Spleen (tissue), 7 donors: ENCODE data around the gene TBC1D16.

ENCODE experiments used
- POLR2A ChIP-seq, 3 donors: fragments of 450-650 bp; IDR thresholded peaks; one replicate each; pipeline ENCODE4 v1.5.1; 2017; ENCODE audit warnings: antibody characterized with exemption in 3 of 3, mild to moderate bottlenecking in 1 of 3
- POLR2AphosphoS5 ChIP-seq, 3 donors: sonication (generic); formaldehyde crosslinking; IDR thresholded peaks; one replicate each; pipeline ENCODE4 v1.5.1; 2017; ENCODE audit warnings: antibody characterized with exemption in 3 of 3
- TF ChIP-seq, protein P1 (sequence below), 11 experiments: fragments of 200-600 bp in 7 of 11; fragments of 450-650 bp in 4 of 11; sonication (generic) in 4 of 11; IDR thresholded peaks in 8 of 11; conservative IDR thresholded peaks in 3 of 11; 1 replicate in 7 of 11; 2 replicates in 4 of 11; pipeline versions ENCODE4 v1.4.0 to v1.8.0; 2016 to 2021; ENCODE audit warnings: antibody characterized with exemption in 11 of 11, inconsistent platforms in 4 of 11, mild to moderate bottlenecking in 1 of 11
- donor health status: DM: no; HTN: no; CAD: no; lungs with moderate emphysema.
- donor health status: DM: no; HTN: no; CAD: no.
- donor health status: DM: no; HTN: no; CAD: no.

DNA sequence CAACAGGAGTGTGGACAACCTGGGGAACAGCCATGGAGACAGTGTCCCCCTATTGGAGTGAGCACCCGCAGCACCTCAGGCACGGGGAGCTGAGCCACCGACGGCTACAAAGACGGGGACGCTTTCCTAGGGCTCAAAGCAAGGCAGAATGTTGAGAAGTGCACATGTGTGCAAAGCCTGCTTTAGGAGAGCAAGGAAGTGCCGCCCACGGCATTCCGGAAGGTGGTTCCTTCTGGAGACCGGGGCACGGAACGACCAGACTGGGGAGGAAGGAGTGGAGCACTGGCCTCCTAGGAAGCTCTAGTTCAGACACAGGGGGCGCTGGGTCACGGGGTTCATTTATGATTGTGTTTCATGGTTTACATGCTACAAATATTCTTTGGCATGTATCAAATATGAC is 52.2 kb downstream of the TBC1D16 start:
- TF ChIP-seq, protein P1, sequence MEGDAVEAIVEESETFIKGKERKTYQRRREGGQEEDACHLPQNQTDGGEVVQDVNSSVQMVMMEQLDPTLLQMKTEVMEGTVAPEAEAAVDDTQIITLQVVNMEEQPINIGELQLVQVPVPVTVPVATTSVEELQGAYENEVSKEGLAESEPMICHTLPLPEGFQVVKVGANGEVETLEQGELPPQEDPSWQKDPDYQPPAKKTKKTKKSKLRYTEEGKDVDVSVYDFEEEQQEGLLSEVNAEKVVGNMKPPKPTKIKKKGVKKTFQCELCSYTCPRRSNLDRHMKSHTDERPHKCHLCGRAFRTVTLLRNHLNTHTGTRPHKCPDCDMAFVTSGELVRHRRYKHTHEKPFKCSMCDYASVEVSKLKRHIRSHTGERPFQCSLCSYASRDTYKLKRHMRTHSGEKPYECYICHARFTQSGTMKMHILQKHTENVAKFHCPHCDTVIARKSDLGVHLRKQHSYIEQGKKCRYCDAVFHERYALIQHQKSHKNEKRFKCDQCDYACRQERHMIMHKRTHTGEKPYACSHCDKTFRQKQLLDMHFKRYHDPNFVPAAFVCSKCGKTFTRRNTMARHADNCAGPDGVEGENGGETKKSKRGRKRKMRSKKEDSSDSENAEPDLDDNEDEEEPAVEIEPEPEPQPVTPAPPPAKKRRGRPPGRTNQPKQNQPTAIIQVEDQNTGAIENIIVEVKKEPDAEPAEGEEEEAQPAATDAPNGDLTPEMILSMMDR (IDR thresholded peaks at IDR 0.05 in 8 of 11, conservative IDR thresholded peaks at IDR 0.05 in 3 of 11): no peak
- TF ChIP-seq POLR2A (IDR thresholded peaks at IDR 0.05) (no peak), POLR2AphosphoS5 (IDR thresholded peaks at IDR 0.05) (peak in 1 of 3 donors; percentile 23)
